ENCODE results near the gene DCAF6.

Gene DCAF6

DNA sequence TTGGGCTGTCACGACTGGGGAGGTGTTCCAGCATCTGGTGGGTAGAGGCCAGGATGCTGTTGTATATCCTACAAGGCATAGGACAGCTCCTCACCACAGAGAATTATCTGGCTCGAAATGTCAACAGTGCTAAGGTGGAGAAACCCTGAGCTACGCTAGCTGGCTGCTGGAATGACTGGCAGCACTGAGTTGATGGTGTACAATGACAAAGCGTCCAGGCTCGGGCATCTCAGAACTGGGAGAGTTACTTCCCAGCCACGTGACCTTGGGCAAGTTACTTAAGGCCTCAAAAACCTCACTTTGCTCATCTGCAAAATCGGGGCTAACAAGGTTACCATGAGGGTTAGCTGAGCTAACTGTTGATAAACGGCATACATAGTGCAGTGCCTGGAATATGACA, 164.9 kb downstream of the DCAF6 start:
- TF ChIP-seq, protein P1, sequence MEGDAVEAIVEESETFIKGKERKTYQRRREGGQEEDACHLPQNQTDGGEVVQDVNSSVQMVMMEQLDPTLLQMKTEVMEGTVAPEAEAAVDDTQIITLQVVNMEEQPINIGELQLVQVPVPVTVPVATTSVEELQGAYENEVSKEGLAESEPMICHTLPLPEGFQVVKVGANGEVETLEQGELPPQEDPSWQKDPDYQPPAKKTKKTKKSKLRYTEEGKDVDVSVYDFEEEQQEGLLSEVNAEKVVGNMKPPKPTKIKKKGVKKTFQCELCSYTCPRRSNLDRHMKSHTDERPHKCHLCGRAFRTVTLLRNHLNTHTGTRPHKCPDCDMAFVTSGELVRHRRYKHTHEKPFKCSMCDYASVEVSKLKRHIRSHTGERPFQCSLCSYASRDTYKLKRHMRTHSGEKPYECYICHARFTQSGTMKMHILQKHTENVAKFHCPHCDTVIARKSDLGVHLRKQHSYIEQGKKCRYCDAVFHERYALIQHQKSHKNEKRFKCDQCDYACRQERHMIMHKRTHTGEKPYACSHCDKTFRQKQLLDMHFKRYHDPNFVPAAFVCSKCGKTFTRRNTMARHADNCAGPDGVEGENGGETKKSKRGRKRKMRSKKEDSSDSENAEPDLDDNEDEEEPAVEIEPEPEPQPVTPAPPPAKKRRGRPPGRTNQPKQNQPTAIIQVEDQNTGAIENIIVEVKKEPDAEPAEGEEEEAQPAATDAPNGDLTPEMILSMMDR (IDR thresholded peaks at IDR 0.05; ENCODE audit: low read depth, low read length), result no peak
- Histone ChIP-seq H3K4me3 (ENCODE audit: low read depth, low read length) (no peak overlapping the region), H3K9me3 (no peaks in the 10 kb centered on the region), H3K36me3 (no peaks in the 10 kb centered on the region), H3K4me1 (no peaks in the 10 kb centered on the region; the same call in 1 of the 2 replicates), H3K27me3 (no peaks in the 10 kb centered on the region)
- no peak for DNase-seq

DNA sequence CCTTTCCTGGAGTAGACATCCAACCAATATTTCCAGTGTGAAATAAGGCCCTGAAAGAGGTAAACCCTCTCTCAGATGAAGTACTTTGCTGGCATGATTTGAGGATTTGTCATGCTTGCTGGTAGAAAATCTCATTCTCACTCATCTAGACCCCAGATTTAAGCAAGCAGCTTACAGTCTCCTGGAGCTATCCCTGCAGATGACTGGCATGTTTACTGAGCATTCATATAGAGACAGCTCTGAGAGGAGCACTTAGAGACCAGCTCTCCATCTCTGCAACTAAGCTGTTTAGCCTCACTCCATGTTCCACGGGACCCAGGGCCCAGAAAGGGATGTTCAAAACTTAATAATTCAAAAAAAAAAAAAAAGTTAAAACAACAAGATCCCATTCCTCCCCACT, 166.0 kb downstream of the DCAF6 start:
- Histone ChIP-seq H3K9me3 (no peaks in the 10 kb centered on the region), H3K4me3 (ENCODE audit: low read depth, low read length) (no peak overlapping the region), H3K4me1 (no peaks in the 10 kb centered on the region; the same call in 1 of the 2 replicates), H3K27me3 (no peaks in the 10 kb centered on the region), H3K36me3 (no peaks in the 10 kb centered on the region)
- TF ChIP-seq, protein P1 (IDR thresholded peaks at IDR 0.05; ENCODE audit: low read depth, low read length), result no peak
- no peak for DNase-seq

DNA sequence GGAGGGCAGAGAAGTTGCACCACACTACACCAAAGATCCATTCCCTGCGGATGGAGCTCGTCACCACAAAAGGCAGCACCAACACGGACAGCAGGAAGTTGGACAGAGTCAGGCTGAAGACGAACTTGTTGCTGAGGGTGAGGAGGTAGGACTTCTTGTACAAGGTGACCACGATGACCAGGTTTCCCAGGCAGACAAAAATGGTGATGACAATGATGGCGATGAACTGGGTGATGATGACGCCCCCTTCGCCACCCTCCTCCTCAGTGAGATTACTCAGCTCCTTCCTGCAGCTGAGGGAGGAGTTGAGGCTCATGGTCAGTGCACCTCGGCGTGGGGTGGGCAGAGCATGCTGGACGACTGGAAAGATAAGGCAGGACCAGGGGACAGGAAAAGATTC, 168.1 kb downstream of the DCAF6 start:
- Histone ChIP-seq H3K9me3 (no peaks in the 10 kb centered on the region), H3K4me1 (no peaks in the 10 kb centered on the region), H3K36me3 (no peaks in the 10 kb centered on the region), H3K4me3 (ENCODE audit: low read depth, low read length) (no peak overlapping the region), H3K27me3 (no peaks in the 10 kb centered on the region)
- no peak for DNase-seq
- TF ChIP-seq, protein P1 (IDR thresholded peaks at IDR 0.05; ENCODE audit: low read depth, low read length), result no peak

DNA sequence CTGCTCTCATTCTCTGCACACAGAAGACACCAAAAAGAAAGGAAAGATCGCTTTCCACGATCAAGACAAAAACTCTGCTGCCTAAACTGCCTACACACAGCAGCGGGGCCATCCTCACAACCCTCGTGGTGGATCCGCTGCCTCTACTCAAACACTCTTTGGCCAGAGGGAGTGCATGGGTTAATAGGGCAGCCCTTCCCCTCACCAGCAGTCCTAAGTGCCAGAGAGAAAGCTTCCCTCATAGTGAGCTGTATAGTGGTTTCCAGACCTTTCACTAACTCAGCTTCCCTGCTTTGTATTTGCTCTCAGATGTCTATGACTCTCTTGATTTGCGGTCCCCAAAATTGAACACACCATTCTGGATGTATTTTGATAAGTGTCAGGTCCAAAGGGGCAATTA, 169.4 kb downstream of the DCAF6 start:
- no peak for DNase-seq
- H3K9me3 ChIP-seq, result no peaks in the 10 kb centered on the region

DNA sequence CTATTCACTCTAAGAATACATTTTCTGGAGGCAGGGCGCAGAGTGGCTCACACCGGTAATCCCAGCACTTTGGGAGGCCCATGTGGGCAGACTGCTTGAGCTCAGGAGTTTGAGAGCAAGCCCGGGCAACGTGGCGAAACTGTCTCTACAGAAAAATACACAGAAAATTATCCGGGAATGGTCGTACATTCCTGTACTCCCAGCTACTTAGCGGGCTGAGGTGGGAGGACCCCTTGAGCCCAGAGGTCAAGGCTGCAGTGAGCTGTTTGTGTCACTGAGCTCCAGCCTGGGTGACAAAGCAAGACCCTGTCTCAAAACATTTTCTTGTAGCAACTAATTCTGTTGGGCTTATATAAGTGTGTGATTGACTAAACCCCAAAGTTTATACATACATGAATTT, 169.8 kb downstream of the DCAF6 start:
- no peak overlapping the region for H3K4me3 ChIP-seq (ENCODE audit: low read depth, low read length)
- H3K9me3 ChIP-seq, result no peaks in the 10 kb centered on the region
- TF ChIP-seq, protein P1 (IDR thresholded peaks at IDR 0.05; ENCODE audit: low read depth, low read length), result no peak

More for the DNA sequence above, 169.4 kb downstream of the DCAF6 start:
- Histone ChIP-seq H3K36me3 (no peaks in the 10 kb centered on the region), H3K4me3 (ENCODE audit: low read depth, low read length) (no peak overlapping the region), H3K27me3 (no peaks in the 10 kb centered on the region), H3K4me1 (no peaks in the 10 kb centered on the region)
- TF ChIP-seq, protein P1 (IDR thresholded peaks at IDR 0.05; ENCODE audit: low read depth, low read length), result no peak

DNA sequence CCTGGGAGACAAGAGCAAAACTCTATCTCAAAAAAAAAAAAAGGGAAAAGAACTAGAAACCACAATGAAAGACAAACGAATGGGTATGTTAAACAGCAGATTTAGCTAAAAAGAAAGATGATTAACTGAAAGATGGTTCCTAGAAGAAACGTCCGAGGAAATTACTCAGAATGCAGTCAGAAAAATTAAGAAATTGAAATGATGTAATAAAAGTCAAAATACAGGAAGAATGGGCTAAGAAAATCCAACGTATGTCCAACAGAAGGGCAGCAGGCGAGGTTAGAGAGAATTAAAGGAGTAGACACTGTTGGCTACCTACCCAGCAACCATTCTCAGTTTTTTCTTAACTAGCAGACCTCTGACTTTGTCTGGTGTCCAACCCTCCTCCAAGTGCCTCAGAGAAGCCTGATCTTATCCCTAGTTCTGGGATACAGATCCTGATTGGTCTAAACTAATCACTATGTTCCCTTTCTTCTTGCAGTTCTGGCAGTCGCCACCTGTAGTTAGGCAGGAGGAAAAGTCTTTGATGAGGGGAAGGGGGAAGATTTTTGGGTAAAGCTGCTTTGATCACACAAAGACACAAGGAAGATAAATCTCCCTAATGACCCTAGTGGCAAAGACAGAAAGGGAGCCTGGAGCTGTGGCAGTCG, 174.5 kb downstream of the DCAF6 start:
- DNase-seq, result no peak
- TF ChIP-seq, protein P1 (IDR thresholded peaks at IDR 0.05; ENCODE audit: low read depth, low read length), result 0 out of 2 replicates have a peak, but pooled peaks have one; percentile 15
- Histone ChIP-seq H3K27me3 (no peaks in the 10 kb centered on the region), H3K9me3 (no peaks in the 10 kb centered on the region), H3K4me1 (no peaks in the 10 kb centered on the region), H3K36me3 (no peaks in the 10 kb centered on the region), H3K4me3 (ENCODE audit: low read depth, low read length) (no peak overlapping the region)

More for the DNA sequence above, 169.8 kb downstream of the DCAF6 start:
- DNase-seq, result no peak
- Histone ChIP-seq H3K36me3 (no peaks in the 10 kb centered on the region), H3K4me1 (no peaks in the 10 kb centered on the region), H3K27me3 (no peaks in the 10 kb centered on the region)

Measured in BE2C (cell line).